H1 (cell line): Measurements from ENCODE around the gene HEXIM1.

ENCODE experiments used
- SIN3A ChIP-seq, 2 experiments: IDR thresholded peaks in 1 of 2; conservative IDR thresholded peaks in 1 of 2; 2 replicates each; pipeline ENCODE4 v1.6.1; 2011 to 2012; ENCODE audit warnings: low read length in 2 of 2, improper control_type of control experiment in 1 of 2, low read depth in 1 of 2, mild to moderate bottlenecking in 1 of 2
- TAF1 ChIP-seq: IDR thresholded peaks from 2 replicates; pipeline ENCODE4 v1.6.1; 2011; ENCODE audit warnings: mild to moderate bottlenecking, low read depth, low read length
- TEAD4 ChIP-seq: IDR thresholded peaks from 2 replicates; pipeline ENCODE4 v1.6.1; 2012; ENCODE audit warnings: low read depth, low read length, inconsistent platforms, mixed read lengths

GRCh38 chr17:45156242-45156641, 8.0 kb downstream of the HEXIM1 start:
- TF ChIP-seq SIN3A (conservative IDR thresholded peaks at IDR 0.05 in 1 of 2, IDR thresholded peaks at IDR 0.05 in 1 of 2; ENCODE audit: low read depth in 1 of 2, low read length in 2 of 2), result no peak
- no peak for TF ChIP-seq TEAD4
- TF ChIP-seq TAF1, result no peak
